ENCODE data around the gene CABLES2.

DNA sequence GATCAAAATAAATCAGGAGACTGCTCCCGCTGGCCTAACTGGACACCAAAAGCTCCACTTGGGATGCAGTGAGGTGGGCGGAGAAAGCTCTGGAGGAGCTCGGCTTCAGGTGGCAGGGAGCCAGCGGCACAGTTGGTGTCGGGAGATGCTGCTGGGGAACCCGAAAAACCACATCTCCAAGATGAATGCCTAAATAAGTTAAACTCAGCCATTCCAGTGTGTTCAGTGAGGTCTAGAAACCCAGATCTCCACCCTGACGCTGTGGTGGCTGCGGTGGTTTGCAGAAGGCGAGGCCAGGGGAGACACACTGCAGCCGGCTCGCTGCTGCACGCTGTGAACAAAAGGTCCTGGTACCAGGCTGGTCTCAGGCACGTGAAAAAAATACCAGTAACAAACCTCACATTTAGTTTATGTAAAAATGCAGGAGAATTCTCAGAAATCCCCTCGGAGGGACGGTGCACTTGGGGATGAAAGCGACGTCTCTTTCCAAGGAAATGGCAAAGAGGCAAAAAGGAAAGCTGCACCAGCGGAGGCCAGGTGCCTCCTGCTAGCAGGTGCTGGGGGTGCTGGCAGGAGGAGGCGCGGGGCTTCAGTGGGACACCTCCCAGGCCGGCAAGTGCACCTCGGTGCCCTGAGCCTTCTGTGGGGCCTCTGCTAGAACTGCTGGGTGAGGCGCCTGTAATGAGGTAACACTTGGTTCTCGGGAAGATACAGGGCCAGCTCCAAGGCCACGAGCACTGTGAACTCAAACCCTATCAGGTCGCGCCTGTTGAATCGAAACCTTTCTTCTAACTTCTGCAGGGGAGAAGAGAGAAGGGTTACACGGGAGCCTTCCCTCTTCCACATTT is 16.5 kb downstream of the CABLES2 start:
- TF ChIP-seq, protein P1, sequence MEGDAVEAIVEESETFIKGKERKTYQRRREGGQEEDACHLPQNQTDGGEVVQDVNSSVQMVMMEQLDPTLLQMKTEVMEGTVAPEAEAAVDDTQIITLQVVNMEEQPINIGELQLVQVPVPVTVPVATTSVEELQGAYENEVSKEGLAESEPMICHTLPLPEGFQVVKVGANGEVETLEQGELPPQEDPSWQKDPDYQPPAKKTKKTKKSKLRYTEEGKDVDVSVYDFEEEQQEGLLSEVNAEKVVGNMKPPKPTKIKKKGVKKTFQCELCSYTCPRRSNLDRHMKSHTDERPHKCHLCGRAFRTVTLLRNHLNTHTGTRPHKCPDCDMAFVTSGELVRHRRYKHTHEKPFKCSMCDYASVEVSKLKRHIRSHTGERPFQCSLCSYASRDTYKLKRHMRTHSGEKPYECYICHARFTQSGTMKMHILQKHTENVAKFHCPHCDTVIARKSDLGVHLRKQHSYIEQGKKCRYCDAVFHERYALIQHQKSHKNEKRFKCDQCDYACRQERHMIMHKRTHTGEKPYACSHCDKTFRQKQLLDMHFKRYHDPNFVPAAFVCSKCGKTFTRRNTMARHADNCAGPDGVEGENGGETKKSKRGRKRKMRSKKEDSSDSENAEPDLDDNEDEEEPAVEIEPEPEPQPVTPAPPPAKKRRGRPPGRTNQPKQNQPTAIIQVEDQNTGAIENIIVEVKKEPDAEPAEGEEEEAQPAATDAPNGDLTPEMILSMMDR (IDR thresholded peaks at IDR 0.05; ENCODE audit: low read depth, low read length) = no peak
- TF ChIP-seq EZH2phosphoT487 (IDR thresholded peaks at IDR 0.05; ENCODE audit: low read depth) = no peak
